GM21447 (cell line): Measurements from ENCODE around the gene CDKN1A.
"Not testable (repeated sequence)": the region's sequence is repeated elsewhere in the genome, so short reads cannot be mapped to it uniquely, and the experiment has no call there.

Experiments
- ATAC-seq: cut with Tn5 transposase; IDR thresholded peaks from one replicate; pipeline ENCODE4 v1.9.1; 2021; ENCODE audit not compliant: unreplicated experiment

The CDKN1A gene

DNA sequence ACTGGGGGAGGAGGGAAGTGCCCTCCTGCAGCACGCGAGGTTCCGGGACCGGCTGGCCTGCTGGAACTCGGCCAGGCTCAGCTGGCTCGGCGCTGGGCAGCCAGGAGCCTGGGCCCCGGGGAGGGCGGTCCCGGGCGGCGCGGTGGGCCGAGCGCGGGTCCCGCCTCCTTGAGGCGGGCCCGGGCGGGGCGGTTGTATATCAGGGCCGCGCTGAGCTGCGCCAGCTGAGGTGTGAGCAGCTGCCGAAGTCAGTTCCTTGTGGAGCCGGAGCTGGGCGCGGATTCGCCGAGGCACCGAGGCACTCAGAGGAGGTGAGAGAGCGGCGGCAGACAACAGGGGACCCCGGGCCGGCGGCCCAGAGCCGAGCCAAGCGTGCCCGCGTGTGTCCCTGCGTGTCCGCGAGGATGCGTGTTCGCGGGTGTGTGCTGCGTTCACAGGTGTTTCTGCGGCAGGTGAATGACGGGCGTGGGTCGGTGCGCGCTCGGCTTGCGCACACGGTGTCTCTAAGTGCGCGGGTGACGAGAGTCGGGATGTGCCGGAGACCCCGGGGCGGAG is at the start of gene CDKN1A:
Gene CDKN1A (plus strand): TSS at position 227 of the 555 bp plus-strand sequence. CDS start 5,388 bp downstream, outside the sequence.
- ATAC-seq = no peak

DNA sequence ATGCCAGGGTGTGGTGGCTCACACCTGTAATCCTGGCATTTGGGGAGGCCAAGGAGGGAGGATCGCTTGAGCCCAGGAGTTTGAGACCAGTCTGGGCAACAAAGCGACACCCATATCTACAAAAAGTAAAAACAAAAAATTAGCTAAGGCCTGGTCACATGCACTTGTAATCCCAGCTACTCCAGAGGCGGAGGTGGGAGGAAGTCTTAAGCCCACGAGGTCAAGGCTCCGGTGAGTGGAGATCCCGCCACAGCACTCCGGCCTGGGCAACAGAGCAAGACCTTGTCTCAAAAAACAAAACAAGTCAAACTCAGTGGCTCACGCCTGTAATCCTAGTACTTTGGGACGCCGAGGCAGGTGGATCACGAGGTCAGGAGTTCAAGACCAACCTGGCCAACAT is 48.7 kb upstream of the CDKN1A start:
- ATAC-seq = no peak

DNA sequence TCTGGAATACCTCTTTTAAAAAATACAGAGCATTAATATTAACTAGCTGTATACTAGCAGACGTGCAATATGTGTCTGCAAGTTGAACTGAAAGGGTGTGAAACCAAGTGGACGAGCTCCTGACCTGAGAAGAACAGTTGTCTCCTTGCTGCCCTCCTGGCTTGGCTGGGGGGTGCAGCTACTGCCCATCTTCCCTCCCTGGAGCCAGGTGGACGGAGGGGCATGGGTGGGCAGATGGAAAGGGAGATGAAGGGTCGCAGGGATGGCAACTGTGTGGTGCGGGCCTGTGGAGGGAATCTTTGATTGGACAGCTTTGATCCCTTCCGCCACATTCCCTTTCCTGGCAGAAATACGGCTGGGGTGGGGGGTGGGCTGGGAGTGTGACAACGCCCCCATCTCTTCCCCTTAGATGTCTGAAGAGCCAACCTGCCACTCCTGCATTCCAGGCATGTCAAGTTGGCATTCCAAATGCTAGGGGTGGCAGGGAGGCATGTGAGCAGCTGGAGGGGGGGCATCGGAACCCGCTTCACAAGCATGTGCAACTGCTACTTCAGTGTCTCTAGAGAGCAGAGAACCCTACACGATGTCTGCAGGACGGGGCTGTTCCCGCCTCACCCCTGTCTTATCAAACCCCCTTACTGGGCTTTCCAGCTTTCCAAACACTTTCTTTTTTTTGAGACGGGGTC is 47.0 kb upstream of the CDKN1A start:
- ATAC-seq = no peak

DNA sequence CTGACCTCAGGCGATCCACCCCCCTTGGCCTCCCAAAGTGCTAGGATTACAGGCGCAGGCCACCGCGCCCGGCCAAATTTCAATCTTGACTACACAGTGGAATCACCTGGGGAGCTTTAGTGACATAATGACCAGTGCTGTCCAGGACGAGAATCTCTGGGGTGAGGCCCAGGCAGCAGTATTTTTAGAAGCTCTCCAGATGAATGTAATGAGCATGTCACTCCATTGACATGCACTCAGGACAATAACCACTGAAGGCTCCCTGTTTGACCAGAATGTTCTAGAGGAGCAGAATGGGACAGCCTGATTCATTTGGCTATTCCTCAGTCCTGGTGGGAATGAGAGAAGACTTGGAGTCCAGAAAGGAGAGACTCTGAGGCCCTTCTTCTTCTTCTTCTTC is 45.1 kb upstream of the CDKN1A start:
- no peak for ATAC-seq

DNA sequence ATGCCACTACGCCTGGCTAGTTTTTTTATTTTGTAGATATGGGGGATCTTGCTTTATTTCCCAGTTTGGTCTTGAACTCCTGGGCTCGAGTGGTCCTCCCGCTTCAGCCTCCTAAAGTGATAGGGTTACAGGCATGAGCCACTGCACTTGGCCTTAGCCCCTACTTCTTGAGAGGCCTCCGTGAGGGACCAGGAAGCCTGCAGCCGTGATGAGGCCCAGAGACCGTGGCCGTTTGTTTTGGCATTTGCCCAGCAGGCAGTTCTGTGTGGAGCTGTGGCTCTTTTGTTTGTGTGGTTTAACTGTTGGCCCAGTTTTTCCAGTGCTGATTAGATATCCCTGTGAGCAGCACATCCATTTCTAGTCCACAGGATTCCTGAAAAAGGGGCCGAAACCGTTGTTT is 44.6 kb upstream of the CDKN1A start:
- ATAC-seq = no peak

DNA sequence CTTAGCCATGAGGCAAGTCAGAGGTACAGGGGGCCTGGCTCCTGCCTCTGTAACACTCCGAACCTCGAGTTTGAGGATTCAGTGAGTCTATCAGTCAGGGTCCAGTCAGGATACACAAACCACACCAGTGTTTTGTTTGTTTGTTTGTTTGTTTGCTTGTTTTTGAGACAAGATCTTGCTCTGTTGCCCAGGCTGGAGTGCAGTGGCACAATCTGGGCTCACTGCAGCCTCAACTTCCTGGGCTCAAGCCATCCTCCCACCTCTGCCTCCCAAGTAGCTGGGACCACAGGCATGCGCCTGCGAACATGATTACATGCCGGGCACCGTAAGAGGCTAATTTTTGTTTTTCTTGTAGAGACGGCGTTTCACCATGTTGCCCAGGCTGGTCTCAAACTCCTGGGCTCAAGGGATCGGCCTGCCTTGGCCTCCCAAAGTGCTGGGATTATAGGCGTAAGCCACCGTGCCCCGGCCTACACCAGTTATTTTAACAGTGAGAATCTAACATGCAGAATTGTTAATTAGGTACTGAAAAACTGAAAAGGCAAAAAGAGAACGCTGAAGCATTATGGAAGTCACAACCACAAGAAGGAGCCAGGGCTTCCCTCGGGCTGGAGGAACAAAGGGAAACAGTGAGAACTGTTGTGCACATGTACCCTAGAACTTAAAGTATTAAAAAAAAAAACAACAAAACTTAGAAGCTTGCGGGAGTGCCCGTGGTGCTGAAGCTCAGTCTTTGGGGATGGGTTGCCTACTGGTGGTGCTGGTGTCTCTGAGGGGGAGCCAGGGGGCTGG is 44.0 kb upstream of the CDKN1A start:
- ATAC-seq = no peak

DNA sequence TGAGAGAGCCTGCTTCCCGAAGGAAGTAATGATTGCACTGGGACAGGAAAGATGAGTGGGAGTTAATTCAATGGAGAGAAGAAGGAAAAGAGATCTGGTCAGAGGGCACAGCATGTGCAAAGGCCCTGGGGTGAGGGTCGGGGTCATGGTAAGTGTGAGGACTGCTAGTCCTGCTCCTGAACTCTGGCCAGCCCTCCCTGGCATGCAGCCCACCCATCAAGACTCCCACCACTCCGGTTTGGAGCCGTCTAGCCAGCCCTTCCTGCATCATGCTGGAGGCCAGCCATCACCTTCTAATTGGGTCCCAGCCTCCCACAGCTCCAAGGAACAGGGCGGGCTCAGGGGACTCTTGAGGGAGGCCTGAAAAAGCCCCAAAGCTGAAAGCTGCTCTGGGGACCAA is 42.2 kb upstream of the CDKN1A start:
- ATAC-seq = no peak

DNA sequence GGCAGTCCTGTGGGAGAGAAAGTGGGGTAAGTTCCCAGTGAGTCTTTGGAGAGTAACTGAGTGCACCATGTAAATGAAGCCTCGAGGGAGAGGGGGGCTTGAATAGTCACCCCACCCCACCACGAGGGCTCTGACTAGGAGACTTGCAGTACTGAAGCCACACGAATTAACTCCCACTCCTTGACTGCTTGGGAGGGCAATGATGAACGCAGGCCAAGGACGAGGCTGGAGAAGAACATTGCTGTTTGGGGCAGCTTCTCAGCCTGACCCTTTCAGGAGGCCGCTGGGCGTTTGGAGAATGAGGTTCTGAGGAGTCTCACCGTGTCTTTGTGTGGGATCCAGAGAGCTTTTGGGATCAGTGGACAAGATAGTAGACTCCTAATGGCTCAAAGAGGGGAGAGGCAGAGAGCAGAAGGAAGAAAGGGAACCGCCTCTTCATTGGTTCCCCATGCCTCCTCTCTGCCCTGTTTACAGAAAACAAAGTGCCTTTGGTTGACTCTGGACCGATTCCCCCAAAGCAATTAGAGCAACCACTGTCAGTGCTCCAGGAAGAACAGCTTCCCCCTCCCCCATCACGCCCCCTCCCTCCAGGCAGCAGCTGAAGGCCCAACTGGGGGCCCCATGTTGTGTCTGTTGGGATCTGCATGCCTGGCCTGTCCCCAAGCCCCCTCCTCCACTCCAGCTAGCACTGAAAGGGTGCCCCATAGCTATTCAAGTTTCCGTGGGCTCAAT is 41.7 kb upstream of the CDKN1A start:
- ATAC-seq = no peak

DNA sequence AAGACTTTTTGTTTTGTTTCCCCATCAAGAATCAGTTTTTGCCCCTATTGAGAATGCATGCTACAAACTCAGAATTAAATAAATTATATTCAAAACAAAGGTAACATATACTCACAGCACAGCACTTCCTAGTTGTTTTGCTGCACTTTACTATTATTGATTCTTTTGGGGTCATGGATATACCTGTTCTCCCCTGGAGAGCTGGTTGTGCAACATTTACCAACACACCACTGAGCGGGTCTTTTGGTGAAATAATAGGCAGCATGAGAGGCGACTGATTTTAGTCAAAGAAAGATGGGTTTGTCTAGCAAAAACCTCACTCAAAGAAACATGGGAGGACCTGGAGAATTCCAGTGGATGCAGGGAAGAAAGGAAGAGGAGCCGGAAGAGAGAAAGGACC is 39.9 kb upstream of the CDKN1A start:
- ATAC-seq = no peak

DNA sequence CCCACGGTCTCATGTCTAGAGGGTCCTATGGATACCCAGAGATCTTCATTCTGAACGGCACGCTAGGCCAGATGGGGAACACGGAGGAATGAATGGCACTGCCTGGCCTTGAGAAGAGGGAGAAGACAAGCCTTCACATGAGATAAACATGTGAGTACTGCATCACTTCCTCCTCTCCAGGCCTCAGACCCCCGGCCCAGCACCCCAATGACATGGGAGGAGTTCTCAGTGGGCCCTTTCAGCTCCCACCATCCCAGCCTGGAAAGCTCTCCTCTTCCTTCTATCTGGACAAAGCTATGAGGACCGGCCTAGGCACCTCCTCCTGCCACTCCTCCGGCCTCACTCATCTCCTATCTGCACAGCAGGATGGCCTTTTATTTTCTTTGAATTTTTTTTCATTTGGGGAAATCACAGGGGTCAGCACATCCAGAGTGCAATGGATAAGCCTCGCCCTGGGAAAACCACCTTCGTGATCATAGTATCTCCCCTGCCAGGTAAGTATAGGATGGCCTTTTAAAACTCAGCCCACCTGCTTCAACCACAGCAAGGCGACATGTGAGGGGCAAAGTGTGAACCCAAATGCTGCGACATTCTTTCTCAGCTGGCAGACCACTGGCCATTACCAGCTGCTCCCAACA is 39.2 kb upstream of the CDKN1A start:
- ATAC-seq = no peak

DNA sequence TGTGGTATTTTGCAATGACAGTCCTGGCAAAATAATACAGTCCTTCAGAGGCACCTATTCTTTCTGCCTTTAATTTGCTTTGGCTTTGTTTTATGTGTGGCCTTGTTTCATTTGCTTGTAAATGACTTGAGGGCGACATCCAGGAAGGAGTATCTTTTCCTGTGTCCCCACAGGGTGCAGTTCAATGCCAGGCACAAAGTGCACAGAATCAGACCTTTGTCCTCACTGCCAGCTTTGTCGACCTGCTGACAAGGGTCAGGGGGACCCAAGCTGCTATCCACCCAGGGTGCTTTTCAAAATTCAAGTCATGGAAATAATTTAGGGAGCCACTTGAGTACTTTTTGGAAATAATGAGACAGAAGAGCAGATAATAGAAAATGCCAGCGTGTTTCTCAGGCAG is 37.0 kb upstream of the CDKN1A start:
- ATAC-seq = no peak

DNA sequence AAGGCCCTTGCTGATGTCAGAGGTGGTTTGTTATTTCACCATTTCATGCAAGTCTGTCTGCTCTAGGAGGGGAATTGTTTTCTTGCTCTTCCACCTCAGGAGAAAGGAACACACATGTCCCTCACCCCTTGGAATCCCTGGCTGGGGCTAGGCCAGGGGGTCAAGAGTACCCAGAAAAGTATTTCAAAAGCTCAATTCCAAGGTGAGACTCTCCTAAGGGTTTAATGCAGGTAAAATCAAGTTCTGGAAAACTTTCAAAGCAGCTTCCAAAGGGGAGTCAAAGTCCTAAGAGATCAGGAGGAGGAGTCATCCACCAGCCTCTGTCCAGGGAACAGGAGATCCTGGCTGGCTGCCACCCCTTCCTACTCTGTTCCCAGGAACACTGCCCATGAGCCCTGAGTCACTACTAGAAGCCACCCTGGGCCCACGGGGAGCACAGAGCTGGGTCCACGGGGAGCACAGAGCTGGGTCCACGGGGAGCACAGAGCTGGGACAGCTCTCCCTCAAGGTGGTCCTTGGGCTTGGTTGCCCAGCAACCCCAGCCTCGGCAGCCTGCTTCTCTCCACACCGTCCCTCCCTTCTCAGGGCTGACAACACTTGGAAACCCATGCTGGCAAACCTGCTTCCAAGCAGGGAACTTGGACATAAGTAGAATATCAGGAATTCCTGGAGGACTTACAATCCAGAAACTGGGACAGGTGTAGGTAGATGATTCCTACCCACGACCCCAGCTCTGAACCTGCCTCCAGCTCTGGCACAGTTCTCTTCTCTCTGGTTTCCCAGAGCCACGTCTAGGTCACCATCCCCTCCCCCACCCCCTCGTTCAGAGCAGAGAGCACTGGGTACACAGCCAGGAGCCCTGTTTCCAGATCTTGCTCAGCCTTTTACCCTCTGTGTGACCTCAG is 35.3 kb upstream of the CDKN1A start:
- no peak for ATAC-seq

DNA sequence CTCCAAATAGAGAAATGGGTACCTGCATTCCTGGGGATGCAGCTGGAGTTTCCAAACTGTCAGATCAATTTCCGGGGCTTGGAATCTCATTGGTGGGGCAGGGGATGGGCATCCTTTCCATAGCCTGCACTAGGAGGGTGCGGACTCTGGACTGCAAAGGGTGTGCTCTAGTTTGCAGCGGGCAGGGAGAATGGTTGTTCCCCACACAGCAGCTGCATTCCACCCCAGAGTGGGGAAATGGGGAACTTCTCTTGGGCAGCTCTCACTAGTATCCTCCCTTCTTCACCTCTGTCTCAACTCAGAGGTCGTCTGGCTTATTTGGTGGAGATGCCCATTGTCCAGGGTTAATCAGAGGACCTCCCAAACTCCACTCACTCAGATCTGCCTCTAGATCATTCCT is 34.5 kb upstream of the CDKN1A start:
- ATAC-seq = no peak

DNA sequence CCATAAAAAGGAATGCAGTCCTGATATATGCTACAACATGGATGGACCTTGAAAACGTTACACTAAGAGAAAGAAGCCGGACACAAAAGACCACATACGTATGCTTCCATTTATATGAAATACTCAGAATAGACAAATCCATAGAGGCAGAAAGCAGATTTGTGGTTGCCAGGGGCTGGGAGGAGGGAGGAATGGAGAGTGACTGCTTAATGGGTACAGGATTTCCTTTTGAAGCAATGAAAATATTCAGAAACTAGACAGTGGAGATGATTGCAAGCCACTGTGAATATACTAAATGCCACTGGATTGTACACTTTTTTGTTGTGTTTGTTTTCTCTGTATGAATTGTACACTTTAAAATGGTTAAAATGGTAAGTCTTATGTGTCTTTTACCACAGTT is 29.4 kb upstream of the CDKN1A start:
- no peak for ATAC-seq

DNA sequence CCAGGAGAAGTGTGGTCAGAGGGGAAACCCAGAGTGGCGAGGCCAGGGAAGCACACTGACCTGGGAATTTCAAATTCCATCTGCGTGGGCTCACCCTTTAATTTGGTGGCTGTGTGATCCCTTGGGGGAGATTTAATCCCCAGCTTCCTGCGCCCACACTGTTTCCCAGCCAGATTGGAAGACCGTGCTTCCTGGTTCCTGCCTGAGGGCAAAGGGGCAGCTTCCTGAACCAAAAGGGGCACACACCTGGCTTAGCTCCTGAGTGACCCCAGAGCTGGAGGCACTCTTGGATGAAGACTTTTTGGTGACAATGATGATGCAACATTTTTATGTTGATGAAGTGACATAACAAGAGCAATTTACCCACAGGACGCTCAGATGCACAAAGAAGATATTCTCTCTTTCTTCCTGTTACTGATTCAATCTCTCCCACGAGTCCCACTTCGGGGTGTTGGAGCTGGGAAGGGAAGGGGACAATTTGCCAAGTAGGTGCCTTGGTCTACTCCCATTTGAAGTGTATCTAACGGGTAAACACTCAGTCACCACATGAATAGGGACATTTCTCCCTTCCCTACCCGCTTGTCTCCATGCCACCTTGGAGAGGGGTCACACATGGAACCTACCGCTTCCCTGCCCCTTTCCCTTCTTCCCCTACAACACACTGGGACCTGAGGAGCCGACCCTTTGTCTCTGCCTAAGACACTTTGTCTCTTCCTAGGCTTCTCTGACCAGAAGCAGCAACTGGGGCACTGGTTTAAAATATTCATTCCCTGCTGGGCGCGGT is 28.6 kb upstream of the CDKN1A start:
- no peak for ATAC-seq

DNA sequence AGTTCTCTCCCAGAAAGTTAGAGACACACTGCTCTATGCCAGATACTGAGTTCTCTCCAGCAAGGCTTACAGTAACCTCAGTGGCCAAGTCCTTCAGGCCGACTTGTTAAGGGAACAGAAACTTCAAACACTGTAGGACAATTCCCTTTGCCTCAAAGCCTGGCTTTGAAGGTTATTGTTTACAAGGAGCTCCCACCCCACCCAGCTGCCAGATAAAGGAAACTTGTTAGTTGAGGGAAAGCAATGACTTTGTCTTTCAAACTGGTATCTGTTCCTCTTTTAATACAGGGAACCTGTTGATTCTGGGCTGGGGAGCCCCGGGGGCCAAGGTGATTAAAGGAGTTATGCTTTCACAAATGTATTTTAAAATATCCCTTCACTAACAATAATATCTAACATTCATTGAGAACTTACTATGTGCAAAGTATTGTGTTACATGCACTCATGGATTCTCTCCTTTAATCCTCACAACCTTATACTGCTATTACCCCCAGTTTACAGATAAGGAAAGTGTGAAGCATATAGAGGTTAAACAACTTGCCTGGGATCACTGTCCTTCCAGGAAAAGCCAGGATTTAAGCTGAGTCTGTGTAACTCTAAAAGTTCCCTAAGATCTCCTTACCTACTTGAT is 27.6 kb upstream of the CDKN1A start:
- no peak for ATAC-seq

DNA sequence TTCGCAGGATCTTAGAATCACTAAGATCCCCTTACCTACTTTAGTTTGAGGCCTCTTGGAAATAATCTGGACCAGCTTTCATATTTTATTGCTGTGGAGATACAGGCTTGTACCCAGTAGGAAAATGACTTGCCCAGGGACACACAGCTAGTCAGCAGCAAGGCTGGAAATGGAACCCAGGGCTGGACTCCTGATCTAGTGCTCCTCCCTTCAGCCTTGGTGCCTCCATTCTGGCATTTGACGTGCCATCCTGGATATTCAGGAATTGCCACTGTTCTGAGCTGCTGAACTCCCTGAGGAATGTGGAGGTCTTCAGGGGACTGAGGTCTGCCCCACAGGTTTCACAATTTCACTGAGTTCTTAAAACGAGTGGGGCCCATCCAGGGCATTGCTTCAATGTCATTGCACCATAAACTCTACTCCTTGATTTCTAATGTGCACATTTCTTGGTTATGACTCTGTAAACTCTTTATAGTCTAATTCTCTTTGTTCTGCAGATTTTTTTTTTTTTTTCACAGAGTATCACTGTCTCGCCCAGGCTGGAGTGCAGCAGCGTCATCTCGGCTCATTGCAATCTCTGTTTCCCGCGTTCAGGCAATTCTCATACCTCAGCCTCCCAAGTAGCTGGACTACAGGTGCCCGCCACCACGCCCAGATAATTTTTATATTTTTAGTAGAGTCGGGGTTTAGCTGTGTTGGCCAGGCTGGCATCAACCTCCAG is 26.7 kb upstream of the CDKN1A start:
- ATAC-seq = no peak

DNA sequence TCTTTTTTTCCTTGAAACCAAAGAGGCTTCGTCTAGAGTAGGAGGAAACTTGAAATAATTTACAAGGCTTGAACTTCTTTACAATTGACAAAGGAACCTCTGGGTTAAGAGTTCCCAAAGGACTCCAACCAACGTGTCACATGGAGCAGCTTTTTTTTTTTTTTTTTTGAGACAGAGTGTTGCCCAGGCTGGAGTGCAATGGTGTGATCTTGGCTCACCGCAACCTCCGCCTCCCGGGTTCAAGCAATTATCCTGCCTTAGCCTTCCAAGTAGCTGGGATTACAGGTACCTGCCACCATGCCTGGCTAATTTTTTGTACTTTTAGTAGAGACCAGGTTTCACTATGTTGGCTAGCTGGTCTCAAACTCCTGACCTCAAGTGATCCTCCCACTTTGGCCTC is 24.0 kb upstream of the CDKN1A start:
- ATAC-seq = not testable (repeated sequence)
